Adrenal gland (tissue), 12 donors: Measurements from ENCODE around the gene MACROD2. TPM values are rescaled to one million over a fixed set of nuclear protein-coding genes. Genes with fewer than 3 reads are reported as not detected.

Experiments used
- DNase-seq, 7 donors: peaks; one replicate each; pipeline ENCODE4 v3.0.0-alpha.2; 2019 to 2020
- H3K27ac ChIP-seq, 5 donors: fragments of 200-600 bp; sonication (generic) in 4 of 5; 1 replicate in 3 of 5; 2 replicates in 2 of 5; pipeline versions ENCODE4 v1.5.1 to v1.8.0; 2016 to 2020; ENCODE audit warnings: mild to moderate bottlenecking in 1 of 5
- H3K27me3 ChIP-seq: fragments of 200-600 bp; 2 replicates; pipeline ENCODE4 v1.8.0; 2021
- H3K36me3 ChIP-seq, 2 donors: fragments of 200-600 bp; replicated peaks in 1 of 2; 1 replicate in 1 of 2; 2 replicates in 1 of 2; pipeline versions ENCODE4 v1.5.1 to v1.8.0; 2018 to 2022
- H3K4me1 ChIP-seq, 2 donors: fragments of 200-600 bp; replicated peaks in 1 of 2; 1 replicate in 1 of 2; 2 replicates in 1 of 2; pipeline versions ENCODE4 v1.5.1 to v1.8.0; 2018 to 2021
- H3K4me3 ChIP-seq, 4 donors: fragments of 200-600 bp; sonication (generic) in 3 of 4; one replicate each; pipeline ENCODE4 v1.5.1; 2016 to 2018
- H3K9me3 ChIP-seq, 3 donors: fragments of 200-600 bp; sonication (generic) in 1 of 3; replicated peaks in 1 of 3; 1 replicate in 2 of 3; 2 replicates in 1 of 3; pipeline versions ENCODE4 v1.5.1 to v1.8.0; 2016 to 2021
- CTCF ChIP-seq, 6 experiments: fragments of 450-650 bp in 4 of 6; fragments of 200-600 bp in 2 of 6; sonication (generic) in 1 of 6; IDR thresholded peaks; 1 replicate in 5 of 6; 2 replicates in 1 of 6; pipeline versions ENCODE4 v1.5.1 to v1.8.0; 2016 to 2021; ENCODE audit warnings: antibody characterized with exemption in 6 of 6, mild to moderate bottlenecking in 2 of 6, moderate library complexity in 1 of 6
- POLR2A ChIP-seq, 2 donors: fragments of 450-650 bp; IDR thresholded peaks; one replicate each; pipeline ENCODE4 v1.6.1; 2017; ENCODE audit warnings: antibody characterized with exemption in 2 of 2, mild to moderate bottlenecking in 2 of 2, moderate library complexity in 1 of 2
- WGBS, 4 donors: extraction: QIAGEN DNeasy Blood & Tissue Kit in 2 of 4; methylation state at CpG; one replicate each; pipeline versions ENCODE4 v1.1.5 to v1.1.7; 2013 to 2017; 5-methylcytosine and 5-hydroxymethylcytosine counted together
- intact Hi-C, 2 donors: fragments of 100-400 bp; cut with DNase I; formaldehyde crosslinking; loops; one replicate each; pipeline versions ENCODE4 v1.14.1 to v1.15.0; 2022 to 2023
- polyA plus RNA-seq, 3 donors: library from polyadenylated mRNA; stranded (reverse); fragments of 200-250 nt in 2 of 3; fragments of 350-450 nt in 1 of 3; fragmentation: Illumina TruSeq in 1 of 3; extraction: RNeasy Lipid Tissue Mini Kit (QIAGEN cat#74804) in 1 of 3; gene quantifications; one replicate each; pipeline ENCODE4 v1.2.3, GENCODE V29; 2013 to 2014
- total RNA-seq, 9 donors: library from RNA; depleted of rRNA in 4 of 9; stranded (reverse); fragments of >200 nt in 4 of 9; fragments of 120-200 nt in 1 of 9; fragmentation: NEBNext Ultra II Directional in 1 of 9; extraction: Animal tissue kit (Norgen Biotek cat#: 25700) in 1 of 9; gene quantifications; one replicate each; pipeline versions ENCODE4 v1.1.0 to v1.2.4, GENCODE V29; 2013 to 2023
- donor health status: healthy with polysubstance abuse.
- donor health status: Bipolar disorder and iron deficiency.
- donor health status: DM: yes; HTN: yes; CAD: no.
- donor health status: DM: no; HTN: no; CAD: no.
- donor health status: DM: no; HTN: no; CAD: no.
- donor health status: DM: yes; HTN: yes; CAD: no.

The MACROD2 gene
- total and polyA plus RNA-seq, 12 donors, result 1.1 to 21.2 (median 6.4) TPM

DNA sequence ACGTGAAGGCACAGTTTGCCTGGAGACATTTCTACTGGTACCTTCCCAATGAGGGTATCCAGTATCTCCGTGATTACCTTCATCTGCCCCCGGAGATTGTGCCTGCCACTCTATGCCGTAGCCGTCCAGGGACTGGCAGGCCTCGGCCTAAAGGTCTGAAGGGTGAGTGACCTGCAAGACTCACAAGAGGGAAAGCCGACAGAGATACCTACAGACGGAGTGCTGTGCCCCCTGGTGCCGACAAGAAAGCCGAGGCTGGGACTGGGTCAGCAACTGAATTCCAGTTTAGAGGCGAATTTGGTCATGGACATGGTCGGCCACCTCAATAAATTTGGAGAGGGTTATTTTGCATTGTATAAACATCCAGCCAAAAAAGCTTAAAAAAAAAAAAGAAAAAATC, 762.4 kb downstream of the MACROD2 start:
- Histone ChIP-seq H3K4me1 (no peaks in the 10 kb centered on the region), H3K4me3 (no peak overlapping the region), H3K9me3 (no peaks in the 10 kb centered on the region), H3K36me3 (no peaks in the 10 kb centered on the region), H3K27me3 (no peaks in the 10 kb centered on the region), H3K27ac (no peak overlapping the region)
- intact Hi-C loops, result no loop called here
- 92 to 97% (median 94%) methylated on average over 9 to 12 of the region's 12 CpGs for WGBS, 4 donors
- no peak for TF ChIP-seq CTCF (IDR thresholded peaks at IDR 0.05)
- no peak for TF ChIP-seq POLR2A (IDR thresholded peaks at IDR 0.05)
- no peak for DNase-seq

GRCh38 chr20:14758356-14758755, 763.0 kb downstream of the MACROD2 start:
- TF ChIP-seq POLR2A (IDR thresholded peaks at IDR 0.05) (no peak), CTCF (IDR thresholded peaks at IDR 0.05) (no peak)
- Histone ChIP-seq H3K27ac (no peak overlapping the region), H3K9me3 (no peaks in the 10 kb centered on the region), H3K4me3 (no peak overlapping the region), H3K4me1 (no peaks in the 10 kb centered on the region), H3K27me3 (no peaks in the 10 kb centered on the region), H3K36me3 (no peaks in the 10 kb centered on the region)
- DNase-seq, result no peak
- WGBS, 4 donors, result 64 to 82% (median 70%) methylated on average over 2 of the region's 2 CpGs
- intact Hi-C loops, result no loop called here

DNA sequence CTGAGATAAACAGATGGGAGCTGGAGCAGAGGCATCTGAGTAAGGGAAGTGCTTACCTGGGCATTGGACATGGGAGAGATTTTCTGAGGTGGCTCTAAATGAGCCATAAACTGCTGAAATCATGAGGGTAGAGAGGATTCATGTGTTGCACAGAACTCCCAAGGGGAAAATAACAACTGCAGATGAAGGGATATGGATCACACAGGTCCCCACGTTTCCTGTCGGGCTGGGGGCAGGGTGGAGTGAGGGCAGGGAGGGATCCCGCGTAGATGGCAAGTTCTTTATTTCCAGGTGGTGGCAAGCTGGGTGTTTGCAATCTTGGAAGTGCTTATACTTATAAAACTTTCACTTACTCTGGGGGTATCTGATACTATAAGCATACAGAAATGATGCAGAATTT, 764.7 kb downstream of the MACROD2 start:
- H3K4me3 ChIP-seq, result no peak overlapping the region

GRCh38 chr20:14761903-14762302, 766.6 kb downstream of the MACROD2 start:
- no peak for DNase-seq
- Histone ChIP-seq H3K4me1 (no peaks in the 10 kb centered on the region), H3K27me3 (no peaks in the 10 kb centered on the region), H3K9me3 (no peaks in the 10 kb centered on the region), H3K36me3 (no peaks in the 10 kb centered on the region), H3K27ac (no peak overlapping the region), H3K4me3 (no peak overlapping the region)
- intact Hi-C loops, result no loop called here
- TF ChIP-seq CTCF (IDR thresholded peaks at IDR 0.05) (no peak), POLR2A (IDR thresholded peaks at IDR 0.05) (no peak)
- 76 to 88% (median 86%) methylated on average over 5 of the region's 5 CpGs for WGBS, 4 donors

More for the DNA sequence above, 764.7 kb downstream of the MACROD2 start:
- no peak for DNase-seq
- Histone ChIP-seq H3K27me3 (no peaks in the 10 kb centered on the region), H3K4me1 (no peaks in the 10 kb centered on the region), H3K27ac (no peak overlapping the region), H3K9me3 (no peaks in the 10 kb centered on the region), H3K36me3 (no peaks in the 10 kb centered on the region)
- intact Hi-C loops, result no loop called here
- WGBS, 4 donors, result 46 to 73% (median 65%) methylated on average over 4 of the region's 4 CpGs
- no peak for TF ChIP-seq POLR2A (IDR thresholded peaks at IDR 0.05)
- TF ChIP-seq CTCF (IDR thresholded peaks at IDR 0.05), result no peak
